AG09319 (cell line): ENCODE data around the gene SLC13A4.
"Not testable (repeated sequence)": the region's sequence is repeated elsewhere in the genome, so short reads cannot be mapped to it uniquely, and the experiment has no call there.

Experiments
- DNase-seq: peaks from one replicate; pipeline ENCODE4 v3.0.0-alpha.2; 2010; ENCODE audit warnings: low read depth; ENCODE audit errors: extremely low read depth
- CTCF ChIP-seq: IDR thresholded peaks from 2 replicates; pipeline ENCODE4 v1.5.1; 2011; ENCODE audit warnings: low read depth, mild to moderate bottlenecking, inconsistent platforms, low read length, moderate library complexity

The SLC13A4 gene

GRCh38 chr7:135673360-135673706 lies 54.7 kb downstream of the SLC13A4 start:
- TF ChIP-seq CTCF = no peak
- DNase-seq = no peak

GRCh38 chr7:135672560-135673359 lies 55.2 kb downstream of the SLC13A4 start:
- TF ChIP-seq CTCF = peak; percentile 84
- peak; percentile 41 for DNase-seq

- no peak for TF ChIP-seq CTCF
- no peak for DNase-seq
Observed at GRCh38 chr7:135670179-135670578, 57.8 kb downstream of the SLC13A4 start.

GRCh38 chr7:135669774-135670173 lies 58.2 kb downstream of the SLC13A4 start:
- DNase-seq = no peak
- TF ChIP-seq CTCF = no peak

- DNase-seq = not testable (repeated sequence)
Observed at GRCh38 chr7:135668852-135669395, 59.1 kb downstream of the SLC13A4 start.

- DNase-seq = not testable (repeated sequence)
Observed at GRCh38 chr7:135667626-135668025, 60.4 kb downstream of the SLC13A4 start.

- no peak for DNase-seq
- no peak for TF ChIP-seq CTCF
Observed at GRCh38 chr7:135666846-135667245, 61.1 kb downstream of the SLC13A4 start.

GRCh38 chr7:135666156-135666555 lies 61.8 kb downstream of the SLC13A4 start:
- no peak for TF ChIP-seq CTCF
- no peak for DNase-seq
